PC-9 (cell line): ENCODE data around the gene MAGI2. TPM values are rescaled to one million over a fixed set of nuclear protein-coding genes. Genes with fewer than 3 reads are reported as not detected.
A peak's percentile ranks its signal among the peaks of the same experiment; 100 is the strongest.

Experiments used
- BruUV-seq: library from RNA; stranded (reverse); fragments of 400-500 nt; replicated peaks from 2 replicates; lab custom pipeline; 2021; lab: Mats Ljungman, UMichigan
- CTCF ChIA-PET: fragments of 300-600 bp; sonication (Branson Sonifier 250); formaldehyde crosslinking; loops from one replicate; lab custom pipeline; 2022; ENCODE audit warnings: antibody characterized with exemption; lab: Charles Lee
- POLR2A ChIA-PET: fragments of 300-600 bp; sonication (Branson Sonifier 250); formaldehyde crosslinking; loops from one replicate; lab custom pipeline; 2022; ENCODE audit warnings: antibody characterized with exemption; ENCODE audit not compliant: unreplicated experiment; lab: Charles Lee
- DNase-seq, 2 experiments: peaks; one replicate each; pipeline versions ENCODE4 v3.0.0 to v3.0.0-alpha.2; 2015 to 2022; ENCODE audit warnings: mixed read lengths in 1 of 2
- H2AFZ ChIP-seq: fragments of 200-600 bp; sonication (generic); 2 replicates; pipeline ENCODE4 v1.8.1; 2017; ENCODE audit warnings: antibody characterized with exemption
- H3F3A ChIP-seq: fragments of 200-600 bp; sonication (generic); 2 replicates; pipeline ENCODE4 v1.8.1; 2017; ENCODE audit warnings: antibody characterized with exemption, mild to moderate bottlenecking, low read depth; ENCODE audit not compliant: insufficient read depth
- H3K27ac ChIP-seq: fragments of 200-600 bp; sonication (generic); 2 replicates; pipeline ENCODE4 v1.6.1; 2016; ENCODE audit warnings: mixed run types
- H3K27me3 ChIP-seq: fragments of 200-600 bp; sonication (generic); 2 replicates; pipeline ENCODE4 v1.6.1; 2016; ENCODE audit warnings: low read depth, mixed run types; ENCODE audit not compliant: insufficient read depth
- H3K36me3 ChIP-seq: fragments of 200-600 bp; sonication (generic); 2 replicates; pipeline ENCODE4 v1.6.1; 2016; ENCODE audit warnings: low read depth, mixed run types
- H3K4me1 ChIP-seq: fragments of 200-600 bp; sonication (generic); replicated peaks from 2 replicates; pipeline ENCODE4 v1.6.1; 2016; ENCODE audit warnings: mixed run types; ENCODE audit not compliant: insufficient read depth
- H3K4me2 ChIP-seq: fragments of 200-600 bp; sonication (generic); 2 replicates; pipeline ENCODE4 v1.6.1; 2017; ENCODE audit warnings: mixed run types
- H3K4me3 ChIP-seq: fragments of 200-600 bp; sonication (generic); 2 replicates; pipeline ENCODE4 v1.6.1; 2016; ENCODE audit warnings: mixed run types
- H3K79me2 ChIP-seq: fragments of 200-600 bp; sonication (generic); 2 replicates; pipeline ENCODE4 v1.6.1; 2017; ENCODE audit warnings: low read depth, mixed run types
- H3K9me2 ChIP-seq: fragments of 200-600 bp; sonication (generic); 2 replicates; pipeline ENCODE4 v1.8.1; 2017; ENCODE audit warnings: mild to moderate bottlenecking; ENCODE audit not compliant: insufficient read depth
- H3K9me3 ChIP-seq: fragments of 200-600 bp; sonication (generic); 2 replicates; pipeline ENCODE4 v1.8.1; 2016; ENCODE audit warnings: low read depth; ENCODE audit not compliant: insufficient read depth
- H4K20me1 ChIP-seq: fragments of 200-600 bp; sonication (generic); 2 replicates; pipeline ENCODE4 v1.8.1; 2017; ENCODE audit not compliant: insufficient read depth
- CTCF ChIP-seq: fragments of 200-600 bp; sonication (generic); conservative IDR thresholded peaks from 2 replicates; pipeline ENCODE4 v1.6.1; 2017; ENCODE audit warnings: mixed run types, antibody characterized with exemption, mild to moderate bottlenecking, moderate library complexity
- EZH2 ChIP-seq: fragments of 200-600 bp; sonication (generic); IDR thresholded peaks from 2 replicates; pipeline ENCODE4 v1.8.0; 2017; ENCODE audit warnings: antibody characterized with exemption, low read depth
- intact Hi-C: fragments of 100-400 bp; cut with micrococcal nuclease; formaldehyde crosslinking; loops from one replicate; pipeline ENCODE4 v1.10.0; 2022; ENCODE audit not compliant: unreplicated experiment
- total RNA-seq: library from RNA; stranded (reverse); gene quantifications from 2 replicates; pipeline ENCODE4 v1.2.3, GENCODE V29; 2021

Gene MAGI2
- total RNA-seq, 1 experiment from 2014 or later: 0.92 TPM

- Histone ChIP-seq H4K20me1 (no peaks in the 10 kb centered on the region), H3K27ac (peak overlapping the region; percentile 30; the same call in 1 of the 2 replicates), H3K4me2 (peak overlapping the region; percentile 63), H3K9me3 (no peaks in the 10 kb centered on the region), H3K4me1 (peaks cover 20% of the 10 kb centered on the region), H3K36me3 (no peaks in the 10 kb centered on the region), H3K27me3 (no peaks in the 10 kb centered on the region), H3K79me2 (no peaks in the 10 kb centered on the region), H2AFZ (0 out of 2 replicates have a peak overlapping the region, but pooled peaks have one; percentile 61), H3K9me2 (no peaks in the 10 kb centered on the region), H3F3A (peaks cover 5% of the 10 kb centered on the region; the same call in 1 of the 2 replicates), H3K4me3 (no peak overlapping the region)
- peak; percentile 77 to 83 for DNase-seq
- ChIA-PET POLR2A (interaction anchor here (0.6 to 0.7 kb wide), 3 partner anchors 554 to 836 kb away, joined by 4 to 9 read pairs (median 6); no protein-coding TSS in a partner anchor), CTCF (interaction anchor here (0.6 kb wide), 2 partner anchors 121 to 211 kb away, joined by 3 read pairs; no protein-coding TSS in a partner anchor)
- intact Hi-C loops: no loop called here
- no TSS peak for BruUV-seq
- no peak for TF ChIP-seq EZH2
- TF ChIP-seq CTCF: no peak
Observed at GRCh38 chr7:79055722-79056415, 397.6 kb downstream of the MAGI2 start.

- Histone ChIP-seq H3K79me2 (no peaks in the 10 kb centered on the region), H3K4me2 (no peak overlapping the region), H3K27me3 (no peaks in the 10 kb centered on the region), H3K36me3 (no peaks in the 10 kb centered on the region), H2AFZ (no peak overlapping the region), H3F3A (peaks cover 5% of the 10 kb centered on the region; the same call in 1 of the 2 replicates), H3K27ac (no peak overlapping the region), H4K20me1 (no peaks in the 10 kb centered on the region), H3K4me3 (no peak overlapping the region), H3K9me3 (no peaks in the 10 kb centered on the region), H3K9me2 (no peaks in the 10 kb centered on the region), H3K4me1 (peaks cover 20% of the 10 kb centered on the region)
- no peak for DNase-seq
- intact Hi-C loops: no loop called here
- no peak for TF ChIP-seq EZH2
- TF ChIP-seq CTCF: no peak
- BruUV-seq: no TSS peak
- ChIA-PET POLR2A (no interaction called here), CTCF (no interaction called here)
Observed at GRCh38 chr7:79051915-79052314, 401.6 kb downstream of the MAGI2 start.

GRCh38 chr7:79050603-79051002 is 402.9 kb downstream of the MAGI2 start:
- no TSS peak for BruUV-seq
- intact Hi-C loops: no loop called here
- no peak overlapping the region for H3K27ac ChIP-seq
- ChIA-PET POLR2A (no interaction called here), CTCF (no interaction called here)
- no peak overlapping the region for H3K4me3 ChIP-seq
- no peaks in the 10 kb centered on the region for H3K79me2 ChIP-seq
- no peaks in the 10 kb centered on the region for H3K36me3 ChIP-seq
- DNase-seq: peak in 1 of 2 experiments; percentile 53
- H3K9me3 ChIP-seq: no peaks in the 10 kb centered on the region
- no peak overlapping the region for H2AFZ ChIP-seq
- peaks cover 1% of the 10 kb centered on the region; the same call in 1 of the 2 replicates for H3F3A ChIP-seq
- no peaks in the 10 kb centered on the region for H4K20me1 ChIP-seq
- no peaks in the 10 kb centered on the region for H3K27me3 ChIP-seq
- no peak overlapping the region for H3K4me2 ChIP-seq
- no peaks in the 10 kb centered on the region for H3K9me2 ChIP-seq
- no peak for TF ChIP-seq EZH2
- no peak for TF ChIP-seq CTCF
- peaks cover 7% of the 10 kb centered on the region; the same call in 1 of the 2 replicates for H3K4me1 ChIP-seq
